ENCODE data around the gene ETS1.

The ETS1 gene

DNA sequence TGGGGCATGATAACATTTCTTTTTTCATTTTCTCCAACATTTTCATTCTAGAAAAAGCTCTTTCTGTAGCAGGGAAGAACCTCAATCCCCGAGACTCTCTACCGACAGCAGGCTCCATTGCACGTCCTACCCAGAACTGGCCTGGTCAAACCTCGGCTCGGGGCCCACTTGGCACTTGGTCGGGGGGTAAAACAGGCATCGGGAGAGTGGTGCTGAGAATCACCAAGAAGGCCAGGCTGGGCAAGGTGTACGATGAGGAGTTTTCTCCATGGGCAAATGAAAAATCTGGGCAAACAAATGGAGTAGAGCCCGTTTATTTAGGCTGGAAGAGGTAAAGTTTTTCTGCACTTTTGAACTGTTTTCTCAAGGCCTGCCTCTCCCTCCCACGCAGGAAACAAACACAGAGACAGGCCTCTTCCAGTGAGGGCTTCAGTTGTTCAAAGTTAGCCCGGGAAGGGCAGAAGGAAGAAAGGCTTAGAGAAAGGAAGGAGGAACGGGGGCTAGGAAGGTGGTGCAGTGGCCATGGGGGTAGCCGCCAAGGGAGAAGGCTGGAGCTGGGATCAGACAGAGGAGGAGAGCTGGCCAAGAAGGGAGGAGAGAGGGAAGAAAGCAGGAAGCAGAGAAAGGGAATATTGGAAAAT is 87.6 kb downstream of the ETS1 start:
- Histone ChIP-seq H3K4me1 (ENCODE audit: control insufficient read depth, insufficient read depth, low read length, unreplicated experiment) (peaks cover 99% of the 10 kb centered on the region), H3K4me3 (ENCODE audit: low read depth, low read length) (peak overlapping the region; percentile 40), H2AFZ (ENCODE audit: low read length, unreplicated experiment) (no peak overlapping the region), H3K27ac (ENCODE audit: low read depth, low read length) (peak overlapping the region; percentile 98), H3K27me3 (ENCODE audit: insufficient read depth, low read length) (no peaks in the 10 kb centered on the region), H3K36me3 (ENCODE audit: insufficient read depth, low read length) (peaks cover 7% of the 10 kb centered on the region), H3K79me2 (ENCODE audit: control insufficient read depth, insufficient read depth, low read length, unreplicated experiment) (peaks cover 90% of the 10 kb centered on the region)

DNA sequence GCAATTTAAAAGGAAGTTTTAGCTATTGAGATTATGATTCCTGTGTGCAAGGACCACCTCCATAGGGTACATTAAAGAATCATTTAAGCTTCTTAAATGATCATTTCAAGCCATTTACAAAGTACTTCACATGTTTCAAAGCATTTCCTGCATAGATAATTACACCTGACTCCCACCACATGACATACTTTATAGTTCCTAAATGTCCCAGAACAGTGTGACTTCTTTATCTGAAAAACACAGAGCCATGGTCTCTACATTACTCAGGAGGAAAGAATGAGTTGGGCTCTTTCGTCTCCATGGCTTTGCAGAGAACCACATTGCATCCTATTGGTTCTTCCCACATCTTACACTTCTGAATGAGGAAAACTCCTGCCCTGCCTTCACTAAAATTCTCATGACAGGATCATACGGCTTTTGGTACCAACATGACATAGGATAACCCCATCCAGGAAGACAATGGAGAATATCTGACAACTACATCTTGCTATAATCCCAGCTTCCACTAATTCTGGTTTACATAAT is 88.6 kb downstream of the ETS1 start:
- H3K4me3 ChIP-seq (ENCODE audit: low read depth, low read length): peak overlapping the region; percentile 68; the same call in 1 of the 2 replicates

DNA sequence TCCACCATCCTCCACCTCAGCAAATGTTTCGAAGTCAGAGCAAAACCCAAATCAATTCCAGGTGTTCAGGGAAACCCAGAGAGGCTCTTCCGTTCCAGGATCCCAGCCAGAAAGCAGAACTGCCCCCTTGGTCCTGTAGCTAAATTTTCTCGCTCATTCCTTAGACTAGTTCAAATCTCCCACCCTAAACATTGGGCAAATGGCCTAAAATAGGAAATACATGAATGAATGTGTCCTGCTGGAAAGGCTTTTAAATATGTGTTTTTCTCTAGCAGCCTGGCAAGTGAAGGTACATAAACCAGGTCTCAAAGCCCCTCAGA is 89.6 kb downstream of the ETS1 start:
- Histone ChIP-seq H3K4me3 (ENCODE audit: low read depth, low read length) (peak overlapping the region; percentile 68), H3K36me3 (ENCODE audit: insufficient read depth, low read length) (peaks cover 12% of the 10 kb centered on the region), H3K4me1 (ENCODE audit: control insufficient read depth, insufficient read depth, low read length, unreplicated experiment) (peaks cover 98% of the 10 kb centered on the region), H3K27ac (ENCODE audit: low read depth, low read length) (peak overlapping the region; percentile 98), H3K27me3 (ENCODE audit: insufficient read depth, low read length) (no peaks in the 10 kb centered on the region), H2AFZ (ENCODE audit: low read length, unreplicated experiment) (no peak overlapping the region), H3K79me2 (ENCODE audit: control insufficient read depth, insufficient read depth, low read length, unreplicated experiment) (peaks cover 87% of the 10 kb centered on the region)

More for the DNA sequence above, 88.6 kb downstream of the ETS1 start:
- Histone ChIP-seq H3K36me3 (ENCODE audit: insufficient read depth, low read length) (peaks cover 6% of the 10 kb centered on the region; the same call in 1 of the 2 replicates), H3K79me2 (ENCODE audit: control insufficient read depth, insufficient read depth, low read length, unreplicated experiment) (peaks cover 88% of the 10 kb centered on the region), H2AFZ (ENCODE audit: low read length, unreplicated experiment) (no peak overlapping the region), H3K4me1 (ENCODE audit: control insufficient read depth, insufficient read depth, low read length, unreplicated experiment) (peaks cover 99% of the 10 kb centered on the region), H3K27me3 (ENCODE audit: insufficient read depth, low read length) (no peaks in the 10 kb centered on the region), H3K27ac (ENCODE audit: low read depth, low read length) (peak overlapping the region; percentile 98)

DNA sequence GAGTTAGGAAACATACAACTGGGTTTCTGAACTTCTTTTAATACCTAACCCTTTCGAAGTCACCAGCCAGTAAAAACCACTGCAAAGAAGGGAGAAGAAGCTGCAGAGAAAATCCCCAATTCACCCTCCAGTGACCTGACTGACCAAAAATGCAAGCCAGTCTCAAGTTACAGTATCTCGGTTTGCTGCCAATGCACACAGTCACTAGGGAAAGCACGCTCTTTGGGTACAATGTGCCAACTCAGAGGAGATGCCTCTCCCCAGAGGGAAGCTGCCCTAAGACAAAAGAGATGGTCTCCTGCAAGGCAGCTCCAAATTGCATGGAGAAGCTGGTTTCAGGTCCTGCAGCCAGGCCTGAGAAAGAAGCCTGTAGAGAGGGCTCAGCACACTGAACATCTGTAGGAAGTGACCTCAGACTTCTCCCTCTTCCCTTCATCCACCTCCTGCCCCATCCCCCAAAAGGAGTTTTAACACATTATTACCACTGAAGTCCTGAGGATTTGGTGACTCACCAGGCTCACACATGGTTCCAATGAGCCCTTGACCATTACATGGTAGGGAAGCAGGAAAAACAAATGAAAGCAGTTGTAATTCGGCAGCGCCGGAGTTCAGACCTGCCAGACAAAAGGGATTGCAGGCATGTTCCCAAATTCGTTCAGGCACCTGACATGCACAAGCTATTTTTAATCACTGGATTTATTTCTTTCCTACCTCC is 90.1 kb downstream of the ETS1 start:
- H3K79me2 ChIP-seq (ENCODE audit: control insufficient read depth, insufficient read depth, low read length, unreplicated experiment): peaks cover 87% of the 10 kb centered on the region

DNA sequence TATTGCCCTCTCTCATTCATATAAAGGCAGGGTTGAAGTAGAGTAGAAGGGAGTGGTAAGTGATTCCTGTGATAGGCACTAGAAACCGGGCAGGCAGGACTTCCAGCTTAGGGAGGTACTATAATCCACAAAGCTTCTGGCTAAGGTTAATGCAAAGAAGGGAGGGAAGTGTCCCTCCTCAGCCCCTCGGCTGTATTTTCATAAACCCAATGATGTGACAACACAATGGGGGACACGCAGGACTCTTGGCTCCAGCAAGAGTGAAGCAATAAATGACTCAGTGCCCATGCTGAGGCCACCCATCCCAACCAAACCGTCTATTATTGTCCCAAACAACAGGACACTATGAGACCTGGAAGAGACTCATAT is 90.7 kb downstream of the ETS1 start:
- Histone ChIP-seq H3K4me3 (ENCODE audit: low read depth, low read length) (peak overlapping the region; percentile 68), H2AFZ (ENCODE audit: low read length, unreplicated experiment) (no peak overlapping the region), H3K27me3 (ENCODE audit: insufficient read depth, low read length) (no peaks in the 10 kb centered on the region), H3K27ac (ENCODE audit: low read depth, low read length) (peak overlapping the region; percentile 98), H3K4me1 (ENCODE audit: control insufficient read depth, insufficient read depth, low read length, unreplicated experiment) (peaks cover 98% of the 10 kb centered on the region), H3K36me3 (ENCODE audit: insufficient read depth, low read length) (peaks cover 13% of the 10 kb centered on the region), H3K79me2 (ENCODE audit: control insufficient read depth, insufficient read depth, low read length, unreplicated experiment) (peaks cover 87% of the 10 kb centered on the region)

More for the DNA sequence above, 90.1 kb downstream of the ETS1 start:
- H3K36me3 ChIP-seq (ENCODE audit: insufficient read depth, low read length): peaks cover 13% of the 10 kb centered on the region
- no peaks in the 10 kb centered on the region for H3K27me3 ChIP-seq (ENCODE audit: insufficient read depth, low read length)
- no peak overlapping the region for H2AFZ ChIP-seq (ENCODE audit: low read length, unreplicated experiment)
- H3K4me3 ChIP-seq (ENCODE audit: low read depth, low read length): peak overlapping the region; percentile 68
- H3K4me1 ChIP-seq (ENCODE audit: control insufficient read depth, insufficient read depth, low read length, unreplicated experiment): peaks cover 98% of the 10 kb centered on the region
- H3K27ac ChIP-seq (ENCODE audit: low read depth, low read length): peak overlapping the region; percentile 98

DNA sequence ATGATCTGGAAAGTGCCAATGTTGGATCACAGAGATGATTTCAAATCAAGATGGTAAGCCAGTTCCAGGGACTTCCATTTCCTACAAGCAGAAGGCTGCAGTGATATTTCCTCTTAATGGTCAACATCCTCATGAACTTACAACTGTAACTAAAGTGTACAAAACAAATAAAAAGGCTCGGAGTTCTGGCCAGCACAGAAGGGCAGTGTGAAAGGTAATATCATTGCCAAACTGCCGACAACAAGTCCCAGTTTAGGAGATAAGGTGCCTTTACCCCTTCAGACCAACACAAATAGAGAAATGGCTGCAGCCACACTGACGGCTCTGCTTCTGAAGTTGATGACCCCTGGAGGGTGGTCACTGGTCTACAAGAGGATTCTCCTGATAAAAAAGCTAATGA is 91.1 kb downstream of the ETS1 start:
- peaks cover 98% of the 10 kb centered on the region for H3K4me1 ChIP-seq (ENCODE audit: control insufficient read depth, insufficient read depth, low read length, unreplicated experiment)

DNA sequence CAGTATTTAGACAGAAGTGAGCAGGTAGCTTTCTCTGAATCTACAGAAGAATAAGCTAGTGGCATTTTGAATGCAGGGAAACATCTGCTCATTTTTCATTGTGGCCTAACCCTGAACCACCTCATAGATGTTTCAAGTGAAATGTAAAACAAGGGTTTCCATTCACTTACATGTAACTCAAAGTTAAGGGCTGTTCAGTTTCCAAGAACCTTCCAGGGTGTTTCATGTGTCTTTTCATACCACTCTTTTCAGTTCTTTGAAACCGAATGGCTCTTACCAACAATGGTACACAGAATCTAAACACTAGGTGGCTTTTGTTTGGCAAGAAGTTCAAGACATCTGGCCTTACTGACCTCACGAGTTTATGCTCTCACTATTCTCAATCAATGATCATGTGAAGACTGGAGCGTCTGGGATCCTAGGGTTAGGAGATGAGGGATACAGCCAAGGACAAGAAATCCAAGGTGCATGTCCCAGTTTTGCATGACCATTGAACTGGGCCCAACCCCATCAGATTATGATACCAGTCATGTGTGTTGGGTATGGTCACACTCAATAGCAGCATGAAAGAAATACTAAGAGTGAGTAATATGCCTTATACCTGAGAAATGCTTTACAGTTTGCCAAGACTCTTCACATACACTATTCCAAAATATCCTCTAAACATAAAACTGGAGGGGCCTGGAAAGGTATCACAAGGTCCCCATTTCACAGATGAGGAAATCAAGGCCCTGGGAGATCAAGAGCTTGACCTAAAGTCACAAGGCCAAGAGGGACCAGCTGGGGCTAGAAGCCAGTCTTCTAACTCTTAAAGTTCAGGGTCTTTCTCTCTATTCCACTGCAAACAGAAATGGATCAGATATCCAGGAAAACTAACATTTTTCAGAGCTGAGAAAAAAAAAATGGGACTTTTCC is 92.7 kb downstream of the ETS1 start:
- Histone ChIP-seq H3K36me3 (ENCODE audit: insufficient read depth, low read length) (peaks cover 21% of the 10 kb centered on the region), H2AFZ (ENCODE audit: low read length, unreplicated experiment) (no peak overlapping the region), H3K27me3 (ENCODE audit: insufficient read depth, low read length) (no peaks in the 10 kb centered on the region), H3K79me2 (ENCODE audit: control insufficient read depth, insufficient read depth, low read length, unreplicated experiment) (peaks cover 85% of the 10 kb centered on the region), H3K27ac (ENCODE audit: low read depth, low read length) (peak overlapping the region; percentile 98), H3K4me3 (ENCODE audit: low read depth, low read length) (no peak overlapping the region), H3K4me1 (ENCODE audit: control insufficient read depth, insufficient read depth, low read length, unreplicated experiment) (peaks cover 94% of the 10 kb centered on the region)

More for the DNA sequence above, 91.1 kb downstream of the ETS1 start:
- Histone ChIP-seq H3K79me2 (ENCODE audit: control insufficient read depth, insufficient read depth, low read length, unreplicated experiment) (peaks cover 87% of the 10 kb centered on the region), H2AFZ (ENCODE audit: low read length, unreplicated experiment) (no peak overlapping the region), H3K27ac (ENCODE audit: low read depth, low read length) (peak overlapping the region; percentile 98), H3K27me3 (ENCODE audit: insufficient read depth, low read length) (no peaks in the 10 kb centered on the region), H3K36me3 (ENCODE audit: insufficient read depth, low read length) (peaks cover 16% of the 10 kb centered on the region), H3K4me3 (ENCODE audit: low read depth, low read length) (peak overlapping the region; percentile 68)

DNA sequence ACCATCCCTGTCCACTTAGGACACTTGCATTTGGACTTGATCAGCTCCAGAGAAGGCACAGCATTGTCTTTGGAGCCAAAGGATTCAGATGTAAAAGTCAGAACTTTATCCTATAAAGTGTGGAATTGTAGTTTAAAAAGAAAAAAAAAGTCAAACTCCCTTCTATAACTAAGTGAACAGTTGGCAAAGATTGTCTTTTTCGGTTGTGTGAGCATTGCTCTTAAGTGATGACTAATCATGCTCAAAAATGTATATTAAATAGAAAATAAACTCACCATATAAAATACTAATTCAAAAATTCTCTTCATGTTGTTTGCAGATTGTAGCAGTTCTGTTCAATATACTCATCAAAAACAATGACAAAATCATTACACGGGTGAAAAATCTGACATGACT is 93.8 kb downstream of the ETS1 start:
- Histone ChIP-seq H2AFZ (ENCODE audit: low read length, unreplicated experiment) (no peak overlapping the region), H3K4me1 (ENCODE audit: control insufficient read depth, insufficient read depth, low read length, unreplicated experiment) (peaks cover 93% of the 10 kb centered on the region), H3K27ac (ENCODE audit: low read depth, low read length) (peak overlapping the region; percentile 98), H3K79me2 (ENCODE audit: control insufficient read depth, insufficient read depth, low read length, unreplicated experiment) (peaks cover 84% of the 10 kb centered on the region), H3K4me3 (ENCODE audit: low read depth, low read length) (no peak overlapping the region), H3K36me3 (ENCODE audit: insufficient read depth, low read length) (peaks cover 30% of the 10 kb centered on the region), H3K27me3 (ENCODE audit: insufficient read depth, low read length) (no peaks in the 10 kb centered on the region)

DNA sequence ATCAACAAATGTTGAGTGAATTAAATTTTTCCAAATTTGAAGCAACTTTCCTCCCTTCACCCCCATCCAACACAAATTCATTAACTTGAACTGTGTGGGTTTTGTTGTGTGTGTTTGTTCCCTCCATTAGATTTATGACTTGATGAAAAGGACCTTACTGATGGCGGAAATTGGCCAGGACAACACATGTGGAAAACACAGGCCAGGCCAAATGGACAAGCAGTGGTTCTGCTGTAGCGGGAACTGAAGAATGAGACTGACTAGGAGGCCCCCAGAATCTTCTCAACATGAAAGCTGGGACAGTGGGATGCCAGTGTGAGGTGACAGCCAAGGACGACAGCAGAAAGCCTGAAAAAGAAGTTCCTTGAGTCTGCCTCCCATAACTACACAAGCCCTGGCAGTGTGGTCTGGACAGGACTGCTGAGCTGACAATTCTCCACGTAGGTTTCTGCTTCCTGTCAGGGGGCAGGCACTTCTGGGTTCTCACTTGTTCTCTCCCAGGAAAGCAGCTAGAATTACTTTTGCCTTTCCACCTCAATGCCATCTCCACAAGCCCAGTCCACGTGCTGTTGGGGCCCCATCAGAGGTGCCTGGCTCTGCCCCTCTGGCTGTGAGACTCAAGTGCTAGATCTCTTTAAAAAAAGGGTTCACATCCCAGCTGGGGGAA is 94.3 kb downstream of the ETS1 start:
- H3K27ac ChIP-seq (ENCODE audit: low read depth, low read length): peak overlapping the region; percentile 98

DNA sequence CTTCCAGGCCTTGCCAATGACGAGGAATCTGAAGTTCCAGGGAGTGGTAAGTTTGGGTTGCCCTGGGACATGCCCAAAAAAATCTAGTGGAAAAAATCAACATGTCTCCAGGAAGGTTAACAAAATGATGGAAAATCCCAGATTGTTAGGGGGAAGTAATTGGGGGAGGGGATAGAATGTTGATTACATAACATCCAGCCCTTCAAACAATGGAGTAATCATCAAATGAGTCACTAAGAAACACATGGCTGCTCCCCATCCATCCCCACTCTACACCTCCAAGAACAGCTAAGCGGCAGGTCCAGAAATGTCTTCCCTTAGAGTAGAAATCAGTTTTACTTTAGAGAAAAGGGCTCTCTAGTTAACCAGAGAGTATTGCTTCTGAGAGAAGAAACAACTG is 94.9 kb downstream of the ETS1 start:
- H3K79me2 ChIP-seq (ENCODE audit: control insufficient read depth, insufficient read depth, low read length, unreplicated experiment): peaks cover 82% of the 10 kb centered on the region
- H2AFZ ChIP-seq (ENCODE audit: low read length, unreplicated experiment): no peak overlapping the region
- peak overlapping the region; percentile 13; the same call in 1 of the 2 replicates for H3K4me3 ChIP-seq (ENCODE audit: low read depth, low read length)
- H3K36me3 ChIP-seq (ENCODE audit: insufficient read depth, low read length): peaks cover 37% of the 10 kb centered on the region
- peak overlapping the region; percentile 98 for H3K27ac ChIP-seq (ENCODE audit: low read depth, low read length)
- peaks cover 91% of the 10 kb centered on the region for H3K4me1 ChIP-seq (ENCODE audit: control insufficient read depth, insufficient read depth, low read length, unreplicated experiment)
- no peaks in the 10 kb centered on the region for H3K27me3 ChIP-seq (ENCODE audit: insufficient read depth, low read length)

More for the DNA sequence above, 94.3 kb downstream of the ETS1 start:
- H3K27me3 ChIP-seq (ENCODE audit: insufficient read depth, low read length): no peaks in the 10 kb centered on the region
- peak overlapping the region; percentile 13; the same call in 1 of the 2 replicates for H3K4me3 ChIP-seq (ENCODE audit: low read depth, low read length)
- H3K36me3 ChIP-seq (ENCODE audit: insufficient read depth, low read length): peaks cover 33% of the 10 kb centered on the region
- H3K79me2 ChIP-seq (ENCODE audit: control insufficient read depth, insufficient read depth, low read length, unreplicated experiment): peaks cover 82% of the 10 kb centered on the region
- H3K4me1 ChIP-seq (ENCODE audit: control insufficient read depth, insufficient read depth, low read length, unreplicated experiment): peaks cover 93% of the 10 kb centered on the region
- H2AFZ ChIP-seq (ENCODE audit: low read length, unreplicated experiment): no peak overlapping the region

Data from ACC112 (cell line).